IMR-90 (cell line): ENCODE data around the gene DTHD1. TPM values are rescaled to one million over a fixed set of nuclear protein-coding genes. Genes with fewer than 3 reads are reported as not detected.

Experiments used
- ATAC-seq: fragments of 200-7000 bp; cut with Tn5 transposase; 2 replicates; pipeline ENCODE4 v1.9.1; 2020; ENCODE audit warnings: low read depth, mild to moderate bottlenecking, moderate library complexity
- BruUV-seq: library from RNA; stranded (reverse); fragments of 400-500 nt; replicated peaks from 2 replicates; lab custom pipeline; 2021; lab: Mats Ljungman, UMichigan
- CTCF ChIA-PET: fragments of 300-600 bp; formaldehyde crosslinking; extraction: SDS; loops from one replicate; lab custom pipeline; 2021; ENCODE audit warnings: antibody characterized with exemption; lab: Yijun Ruan, JAX
- POLR2A ChIA-PET: fragments of 300-600 bp; sonication (Branson Sonifier 250); formaldehyde crosslinking; loops from one replicate; lab custom pipeline; 2022; ENCODE audit warnings: antibody characterized with exemption; ENCODE audit not compliant: unreplicated experiment; lab: Charles Lee
- DNase-seq: peaks from one replicate; pipeline ENCODE4 v3.0.0; 2013
- H2AFZ ChIP-seq: replicated peaks from 2 replicates; pipeline ENCODE3; 2013; ENCODE audit warnings: low read length, mild to moderate bottlenecking; ENCODE audit not compliant: poor library complexity
- H2AK5ac ChIP-seq: 2 replicates; pipeline ENCODE4 v1.6.1; 2013; ENCODE audit warnings: low read depth, low read length, inconsistent platforms
- H2AK9ac ChIP-seq: replicated peaks from 2 replicates; pipeline ENCODE3; 2013; ENCODE audit warnings: mild to moderate bottlenecking, low read depth, low read length, moderate library complexity; ENCODE audit not compliant: poor library complexity
- H2BK120ac ChIP-seq: 2 replicates; pipeline ENCODE4 v1.6.1; 2013; ENCODE audit warnings: low read depth, low read length, inconsistent platforms
- H2BK15ac ChIP-seq: 3 replicates; pipeline ENCODE4 v1.6.1; 2013; ENCODE audit warnings: low read depth, low read length, inconsistent platforms
- H2BK20ac ChIP-seq: 2 replicates; pipeline ENCODE4 v1.6.1; 2013; ENCODE audit warnings: low read depth, mild to moderate bottlenecking, inconsistent platforms, low read length, moderate library complexity
- H2BK5ac ChIP-seq: 2 replicates; pipeline ENCODE4 v1.6.1; 2013; ENCODE audit warnings: mild to moderate bottlenecking, low read depth, low read length, inconsistent platforms; ENCODE audit not compliant: poor library complexity, severe bottlenecking
- H3K14ac ChIP-seq: replicated peaks from 2 replicates; pipeline ENCODE4 v1.6.1; 2013; ENCODE audit warnings: low read depth, low read length, inconsistent platforms
- H3K18ac ChIP-seq: 2 replicates; pipeline ENCODE4 v1.6.1; 2013; ENCODE audit warnings: low read depth, low read length, control low read depth
- H3K23ac ChIP-seq: 2 replicates; pipeline ENCODE4 v1.6.1; 2013; ENCODE audit warnings: low read depth, low read length, inconsistent platforms
- H3K27ac ChIP-seq: 2 replicates; pipeline ENCODE4 v1.5.1; 2013; ENCODE audit warnings: mild to moderate bottlenecking, control low read depth, low read length; ENCODE audit not compliant: insufficient read depth
- H3K27me3 ChIP-seq: 2 replicates; pipeline ENCODE4 v1.6.1; 2013; ENCODE audit warnings: low read length; ENCODE audit not compliant: control insufficient read depth, insufficient read depth
- H3K36me3 ChIP-seq: 2 replicates; pipeline ENCODE4 v1.6.1; 2013; ENCODE audit warnings: low read length, mixed read lengths; ENCODE audit not compliant: control insufficient read depth, insufficient read depth
- H3K4ac ChIP-seq: 2 replicates; pipeline ENCODE4 v1.6.1; 2013; ENCODE audit warnings: low read depth, low read length, inconsistent platforms
- H3K4me1 ChIP-seq: 2 replicates; pipeline ENCODE4 v1.6.1; 2013; ENCODE audit warnings: low read length, mixed read lengths; ENCODE audit not compliant: control insufficient read depth, insufficient read depth
- H3K4me2 ChIP-seq: 2 replicates; pipeline ENCODE4 v1.6.1; 2013; ENCODE audit warnings: low read depth, mild to moderate bottlenecking, control low read depth, low read length, moderate library complexity
- H3K4me3 ChIP-seq: 2 replicates; pipeline ENCODE4 v1.5.1; 2013; ENCODE audit warnings: low read depth, mild to moderate bottlenecking, control low read depth, low read length, moderate library complexity; ENCODE audit not compliant: insufficient read depth
- H3K56ac ChIP-seq: 2 replicates; pipeline ENCODE4 v1.6.1; 2013; ENCODE audit warnings: low read length, inconsistent platforms; ENCODE audit not compliant: insufficient read depth; ENCODE audit errors: extremely low read depth
- H3K79me1 ChIP-seq, 2 experiments: 2 replicates each; pipeline ENCODE4 v1.6.1; 2013; ENCODE audit warnings: low read length in 2 of 2, inconsistent platforms in 1 of 2, low read depth in 1 of 2
- H3K9ac ChIP-seq: 2 replicates; pipeline ENCODE4 v1.6.1; 2013; ENCODE audit warnings: low read depth, low read length, control low read depth
- H3K9me1 ChIP-seq: 2 replicates; pipeline ENCODE4 v1.6.1; 2013; ENCODE audit warnings: low read length, inconsistent platforms; ENCODE audit not compliant: insufficient read depth
- H3K9me3 ChIP-seq: 2 replicates; pipeline ENCODE4 v1.6.1; 2013; ENCODE audit warnings: low read length; ENCODE audit not compliant: control insufficient read depth, insufficient read depth
- H4K20me1 ChIP-seq: 2 replicates; pipeline ENCODE4 v1.6.1; 2013; ENCODE audit warnings: low read length, inconsistent platforms; ENCODE audit not compliant: insufficient read depth
- H4K5ac ChIP-seq: 2 replicates; pipeline ENCODE4 v1.6.1; 2013; ENCODE audit warnings: mild to moderate bottlenecking, low read depth, low read length, control low read depth
- H4K8ac ChIP-seq, 2 experiments: 2 replicates each; pipeline ENCODE4 v1.6.1; 2013; ENCODE audit warnings: low read depth in 2 of 2, low read length in 2 of 2, control low read depth in 1 of 2, inconsistent platforms in 1 of 2
- H4K91ac ChIP-seq: 2 replicates; pipeline ENCODE4 v1.6.1; 2013; ENCODE audit warnings: low read depth, low read length, inconsistent platforms; ENCODE audit not compliant: insufficient read depth
- CEBPB ChIP-seq: IDR thresholded peaks from 2 replicates; pipeline ENCODE4 v1.6.1; 2012; ENCODE audit warnings: low read depth, low read length, improper control_type of control experiment
- CHD1 ChIP-seq: IDR thresholded peaks from 2 replicates; pipeline ENCODE4 v1.6.1; 2012; ENCODE audit warnings: low read depth, low read length, improper control_type of control experiment
- CTCF ChIP-seq: conservative IDR thresholded peaks from 2 replicates; pipeline ENCODE4 v1.5.1; 2012; ENCODE audit warnings: mild to moderate bottlenecking, low read depth, low read length, improper control_type of control experiment
- MAFK ChIP-seq: IDR thresholded peaks from 2 replicates; pipeline ENCODE4 v1.6.1; 2012; ENCODE audit warnings: low read depth, low read length, improper control_type of control experiment
- MAZ ChIP-seq: IDR thresholded peaks from 2 replicates; pipeline ENCODE4 v1.6.1; 2012; ENCODE audit warnings: low read depth, mild to moderate bottlenecking, low read length, improper control_type of control experiment, moderate library complexity, borderline replicate concordance
- MXI1 ChIP-seq: IDR thresholded peaks from 2 replicates; pipeline ENCODE4 v1.6.1; 2012; ENCODE audit warnings: low read depth, mild to moderate bottlenecking, low read length, moderate library complexity, borderline replicate concordance
- NFE2L2 ChIP-seq: fragments of 150-350 bp; IDR thresholded peaks from 2 replicates; pipeline ENCODE4 v1.6.1; 2016; ENCODE audit warnings: low read depth, mild to moderate bottlenecking, low read length
- RAD21 ChIP-seq: IDR thresholded peaks from 2 replicates; pipeline ENCODE4 v1.6.1; 2012; ENCODE audit warnings: low read length, improper control_type of control experiment
- RCOR1 ChIP-seq: IDR thresholded peaks from 2 replicates; pipeline ENCODE4 v1.6.1; 2012; ENCODE audit warnings: mild to moderate bottlenecking, low read length, improper control_type of control experiment; ENCODE audit not compliant: insufficient replicate concordance
- RFX5 ChIP-seq: IDR thresholded peaks from 2 replicates; pipeline ENCODE4 v1.8.0; 2012; ENCODE audit warnings: low read depth, mild to moderate bottlenecking, low read length, moderate library complexity
- SMC3 ChIP-seq: fragments of 150-350 bp; IDR thresholded peaks from 2 replicates; pipeline ENCODE4 v1.6.1; 2016; ENCODE audit warnings: low read depth, mild to moderate bottlenecking, antibody characterized with exemption, low read length, moderate library complexity
- WGBS, 2 experiments: methylation state at CpG; one replicate each; pipeline versions ENCODE4 v1.1.5 to v1.1.7; 2013; ENCODE audit warnings: missing lambda C conversion rate in 2 of 2; ENCODE audit not compliant: insufficient read length in 1 of 2; ENCODE audit errors: extremely low coverage in 2 of 2; 5-methylcytosine and 5-hydroxymethylcytosine counted together
- dilution Hi-C: fragments of 300-500 bp; cut with HindIII; formaldehyde crosslinking; loops from one replicate; pipeline ENCODE4 v1.14.3; 2018; ENCODE audit warnings: low sequenced_read_pairs; ENCODE audit not compliant: unreplicated experiment
- in situ Hi-C: fragments of 300-500 bp; cut with MboI; formaldehyde crosslinking; loops from 3 replicates; pipeline ENCODE4 v1.14.3; 2019; ENCODE audit warnings: low sequenced_read_pairs, inconsistent platforms, mixed read lengths
- intact Hi-C: fragments of 100-400 bp; cut with micrococcal nuclease; formaldehyde crosslinking; loops from 2 replicates; pipeline ENCODE4 v1.10.0; 2022
- polyA plus RNA-seq, 3 experiments: library from polyadenylated mRNA; depleted of rRNA; stranded (reverse); fragments of >200 nt; gene quantifications; 2 replicates each; pipeline ENCODE4 v1.2.3, GENCODE V29; 2012; ENCODE audit warnings: low replicate concordance in 1 of 3
- total RNA-seq: library from RNA; depleted of rRNA; stranded (reverse); fragments of >200 nt; gene quantifications from 2 replicates; pipeline ENCODE4 v1.2.3, GENCODE V29; 2012

The DTHD1 gene
- total and polyA plus RNA-seq, 2 of the 4 experiments (the other 2 are of a cell fraction), result not detected

- intact Hi-C loops, result no loop called here
- Histone ChIP-seq H3K9me3 (no peaks in the 10 kb centered on the region), H3K14ac (no peak overlapping the region), H4K8ac (no peak overlapping the region), H4K5ac (no peak overlapping the region), H3K4ac (no peak overlapping the region), H3K9ac (no peak overlapping the region), H3K4me3 (no peak overlapping the region), H2BK15ac (no peak overlapping the region), H2BK120ac (no peak overlapping the region), H3K56ac (no peak overlapping the region), H3K9me1 (no peaks in the 10 kb centered on the region), H3K79me1 (no peaks in the 10 kb centered on the region), H2BK20ac (no peak overlapping the region), H3K27ac (no peak overlapping the region), H3K36me3 (no peaks in the 10 kb centered on the region), H2AFZ (no peak overlapping the region), H2BK5ac (no peak overlapping the region), H2AK9ac (no peak overlapping the region), H4K91ac (no peak overlapping the region), H3K4me2 (no peak overlapping the region), H3K27me3 (0 out of 2 replicates have a peak, but pooled peaks cover 2% of the 10 kb centered on the region), H3K23ac (no peak overlapping the region), H4K20me1 (no peaks in the 10 kb centered on the region), H3K18ac (no peak overlapping the region), H2AK5ac (no peak overlapping the region), H3K4me1 (no peaks in the 10 kb centered on the region)
- CTCF ChIA-PET, result interaction anchor here (0.6 kb wide), 1 partner anchor 1613 kb away, joined by 4 read pairs; no protein-coding TSS in a partner anchor
- in situ Hi-C loops, result no loop called here
- dilution Hi-C loops, result no loop called here
- POLR2A ChIA-PET, result no interaction called here
- DNase-seq (no peak), ATAC-seq (no peak)
- WGBS, 2 experiments, result no CpG with 5 or more reads among the region's 7 CpGs
- BruUV-seq, result no TSS peak
- no peak for TF ChIP-seq SMC3
- TF ChIP-seq MAFK, result no peak
- TF ChIP-seq CEBPB, result no peak
- no peak for TF ChIP-seq CHD1
- TF ChIP-seq CTCF, result no peak
- no peak for TF ChIP-seq NFE2L2
- no peak for TF ChIP-seq RCOR1
- TF ChIP-seq MXI1, result no peak
- no peak for TF ChIP-seq MAZ
- TF ChIP-seq RAD21, result no peak
- no peak for TF ChIP-seq RFX5
Observed at GRCh38 chr4:36242629-36243354, 38.6 kb upstream of the DTHD1 start.
